Epithelial cell of esophagus (primary cell): Measurements from ENCODE around the gene PDE9A.

ENCODE experiments used
- DNase-seq: peaks from one replicate; pipeline ENCODE4 v3.0.0; 2010; ENCODE audit warnings: low read depth
- H3K4me3 ChIP-seq: 2 replicates; pipeline ENCODE4 v1.5.1; 2011; ENCODE audit warnings: mild to moderate bottlenecking, low read length, control low read depth
- CTCF ChIP-seq: IDR thresholded peaks from 2 replicates; pipeline ENCODE4 v1.5.1; 2011; ENCODE audit warnings: low read depth, mild to moderate bottlenecking, low read length, control low read depth, inconsistent platforms; ENCODE audit not compliant: insufficient read depth; ENCODE audit errors: missing control alignments

PDE9A gene

DNA sequence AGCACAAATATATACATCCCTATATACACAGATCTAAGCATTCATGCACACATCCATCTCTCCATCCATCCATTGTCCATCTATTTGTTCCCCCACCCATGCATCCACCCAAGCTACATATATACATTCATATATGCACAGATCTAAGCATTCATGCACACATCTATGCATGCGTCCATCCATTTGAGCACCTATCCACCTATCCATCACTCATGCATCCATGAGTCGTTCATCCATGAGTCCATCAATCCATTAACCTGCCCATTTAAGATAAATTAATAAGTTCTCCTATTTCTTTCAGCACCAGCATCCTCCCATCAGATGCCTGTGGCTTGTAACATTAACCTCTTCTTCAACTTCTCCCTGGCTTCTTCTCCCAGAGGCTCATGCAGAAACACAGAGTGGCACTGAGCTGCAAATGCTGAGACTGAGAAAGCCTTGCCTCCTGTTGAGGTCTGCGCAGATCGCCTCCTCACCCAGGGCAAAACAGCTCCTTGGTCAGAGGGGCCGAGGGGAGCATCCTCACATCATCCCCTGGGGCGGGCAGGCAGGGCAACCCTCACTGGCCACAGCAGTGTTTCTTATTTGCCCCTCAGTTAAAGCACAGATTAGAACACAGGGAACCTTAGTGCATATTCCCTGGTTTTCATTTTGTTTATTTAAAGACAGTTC lies 17.4 kb upstream of the PDE9A start:
- no peak for DNase-seq
- TF ChIP-seq CTCF: no peak
- H3K4me3 ChIP-seq: no peak overlapping the region

GRCh38 chr21:42636520-42637266 lies 16.7 kb upstream of the PDE9A start:
- DNase-seq: peak; percentile 92
- no peak overlapping the region for H3K4me3 ChIP-seq
- TF ChIP-seq CTCF: no peak

- no peak overlapping the region for H3K4me3 ChIP-seq
- TF ChIP-seq CTCF: no peak
- no peak for DNase-seq
Observed at GRCh38 chr21:42637267-42638041, 16.0 kb upstream of the PDE9A start.

DNA sequence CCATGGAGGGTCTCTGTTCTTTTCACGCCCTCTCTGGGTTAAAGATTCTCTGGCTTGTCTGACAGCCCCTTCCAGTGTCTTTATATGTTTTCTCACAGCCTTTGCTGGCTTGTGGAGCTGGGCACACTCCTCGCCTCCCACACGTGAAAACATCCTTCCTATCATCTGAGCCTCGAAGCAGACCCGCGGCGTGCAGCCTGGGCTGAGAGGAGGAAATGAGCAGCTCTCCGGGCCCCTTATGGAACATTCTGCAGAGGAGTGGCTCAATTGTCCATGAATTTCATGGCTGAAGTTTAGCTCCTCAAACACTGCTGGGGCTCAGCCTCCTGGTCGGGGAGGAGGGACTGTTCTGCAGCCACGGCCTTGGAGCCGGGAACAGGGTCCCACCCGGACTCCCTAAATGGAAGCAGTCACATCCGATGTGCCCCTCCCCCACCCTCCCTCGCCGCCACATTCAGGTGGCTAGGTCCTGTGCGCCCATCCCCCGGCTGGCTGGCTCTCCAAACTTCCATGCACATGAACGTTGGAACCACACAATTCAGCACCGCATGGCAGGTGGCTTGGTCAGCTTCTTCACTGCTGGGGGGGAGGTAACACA lies 15.1 kb upstream of the PDE9A start:
- H3K4me3 ChIP-seq: no peak overlapping the region
- no peak for TF ChIP-seq CTCF
- DNase-seq: no peak

DNA sequence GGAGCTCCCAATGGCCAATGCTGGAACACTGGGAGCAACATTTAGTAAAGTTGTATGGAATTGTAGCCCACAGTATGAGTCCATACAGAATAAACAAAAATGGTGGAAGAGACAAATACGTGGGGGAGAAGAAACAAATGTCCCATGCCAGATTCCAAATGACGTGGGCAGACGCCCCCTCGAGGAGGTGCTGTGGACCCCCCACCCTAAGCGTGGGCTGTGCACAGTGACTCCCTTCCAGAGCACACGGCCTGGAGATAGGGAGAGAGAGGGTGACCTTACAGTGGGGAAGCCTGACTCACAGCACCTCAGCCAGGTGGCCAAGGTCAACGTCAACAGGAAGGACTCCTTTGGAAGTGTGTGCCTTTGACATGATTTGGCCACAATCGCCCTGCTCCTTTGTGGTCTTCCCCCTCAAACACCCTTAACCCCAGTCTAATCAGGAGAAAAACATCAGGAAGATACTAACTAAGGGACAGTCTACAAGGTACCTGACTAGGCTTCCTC lies 13.7 kb upstream of the PDE9A start:
- no peak overlapping the region for H3K4me3 ChIP-seq
- DNase-seq: no peak
- TF ChIP-seq CTCF: no peak

- DNase-seq: no peak
- H3K4me3 ChIP-seq: no peak overlapping the region
- TF ChIP-seq CTCF: no peak
Observed at GRCh38 chr21:42640486-42640885, 12.9 kb upstream of the PDE9A start.
